Upper lobe of left lung (tissue), 4 donors: ENCODE results near the gene ATG7.

ENCODE experiments used
- POLR2A ChIP-seq, 4 donors: fragments of 450-650 bp; IDR thresholded peaks; one replicate each; pipeline ENCODE4 v1.5.1; 2016 to 2017; ENCODE audit warnings: antibody characterized with exemption in 4 of 4, mild to moderate bottlenecking in 2 of 4
- POLR2AphosphoS5 ChIP-seq, 2 donors: sonication (generic); formaldehyde crosslinking; IDR thresholded peaks; one replicate each; pipeline ENCODE4 v1.5.1; 2017; ENCODE audit warnings: antibody characterized with exemption in 2 of 2
- TF ChIP-seq, protein P1 (sequence below), 6 experiments: fragments of 450-650 bp in 4 of 6; fragments of 200-600 bp in 2 of 6; sonication (generic) in 2 of 6; IDR thresholded peaks; one replicate each; pipeline ENCODE4 v1.5.1; 2016 to 2019; ENCODE audit warnings: antibody characterized with exemption in 6 of 6

DNA sequence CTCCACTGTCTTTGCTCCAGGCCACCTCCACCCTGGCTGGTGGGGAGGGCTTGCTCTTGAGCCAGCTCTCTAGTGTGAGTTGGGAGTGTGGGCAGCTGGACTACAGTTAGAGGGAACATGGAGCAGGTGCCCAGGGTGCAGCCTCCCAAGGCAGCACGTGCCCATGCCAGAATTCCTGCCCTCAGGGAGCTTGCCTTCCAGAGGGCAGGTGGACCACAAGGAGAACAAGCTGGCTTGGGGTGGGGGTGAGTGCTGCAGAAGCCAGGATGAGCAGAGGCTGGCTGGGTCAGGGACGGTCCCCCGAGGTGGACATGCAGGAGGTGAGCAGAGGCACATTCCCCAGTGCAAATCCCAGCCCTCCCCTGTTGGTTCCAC lies 282.0 kb downstream of the ATG7 start:
- TF ChIP-seq POLR2AphosphoS5 (IDR thresholded peaks at IDR 0.05) (no peak), POLR2A (IDR thresholded peaks at IDR 0.05) (no peak)
- TF ChIP-seq, protein P1, sequence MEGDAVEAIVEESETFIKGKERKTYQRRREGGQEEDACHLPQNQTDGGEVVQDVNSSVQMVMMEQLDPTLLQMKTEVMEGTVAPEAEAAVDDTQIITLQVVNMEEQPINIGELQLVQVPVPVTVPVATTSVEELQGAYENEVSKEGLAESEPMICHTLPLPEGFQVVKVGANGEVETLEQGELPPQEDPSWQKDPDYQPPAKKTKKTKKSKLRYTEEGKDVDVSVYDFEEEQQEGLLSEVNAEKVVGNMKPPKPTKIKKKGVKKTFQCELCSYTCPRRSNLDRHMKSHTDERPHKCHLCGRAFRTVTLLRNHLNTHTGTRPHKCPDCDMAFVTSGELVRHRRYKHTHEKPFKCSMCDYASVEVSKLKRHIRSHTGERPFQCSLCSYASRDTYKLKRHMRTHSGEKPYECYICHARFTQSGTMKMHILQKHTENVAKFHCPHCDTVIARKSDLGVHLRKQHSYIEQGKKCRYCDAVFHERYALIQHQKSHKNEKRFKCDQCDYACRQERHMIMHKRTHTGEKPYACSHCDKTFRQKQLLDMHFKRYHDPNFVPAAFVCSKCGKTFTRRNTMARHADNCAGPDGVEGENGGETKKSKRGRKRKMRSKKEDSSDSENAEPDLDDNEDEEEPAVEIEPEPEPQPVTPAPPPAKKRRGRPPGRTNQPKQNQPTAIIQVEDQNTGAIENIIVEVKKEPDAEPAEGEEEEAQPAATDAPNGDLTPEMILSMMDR (IDR thresholded peaks at IDR 0.05) = no peak
